A549 (cell line): Measurements from ENCODE around the gene CIAO2B. TPM values are rescaled to one million over a fixed set of nuclear protein-coding genes. Genes with fewer than 3 reads are reported as not detected.

Experiments used
- ATAC-seq, 2 experiments: fragments of 200-7000 bp in 1 of 2; fragments of >200 bp in 1 of 2; cut with Nextera tagmentation in 1 of 2; cut with Tn5 transposase in 1 of 2; 3 replicates each; pipeline versions ENCODE4 v1.8.0 to v1.9.1; 2018 to 2020; ENCODE audit warnings: mild to moderate bottlenecking in 1 of 2, moderate library complexity in 1 of 2
- CTCF ChIA-PET: fragments of 300-600 bp; sonication (Branson Sonifier 250); formaldehyde crosslinking; extraction: SDS; loops from one replicate; lab custom pipeline; 2021; ENCODE audit warnings: antibody characterized with exemption, inconsistent platforms; lab: Yijun Ruan, JAX
- POLR2A ChIA-PET: fragments of 350-600 bp; formaldehyde crosslinking; extraction: SDS; loops from one replicate; lab custom pipeline; 2021; ENCODE audit warnings: antibody characterized with exemption, inconsistent platforms; lab: Yijun Ruan, JAX
- DNase-seq, 2 experiments: peaks; one replicate each; pipeline versions ENCODE4 v3.0.0 to v3.0.0-alpha.2; 2011 to 2016; ENCODE audit warnings: low read depth in 1 of 2, low spot score in 1 of 2
- FAIRE-seq: peaks from 2 replicates; lab custom pipeline; 2011; peaks lifted over from hg19 to GRCh38; lab: Jason Lieb, UNC
- H3K27ac ChIP-seq, 2 experiments: fragments of >200 bp; sonication (Bioruptor Twin); formaldehyde crosslinking; 3 replicates each; pipeline ENCODE4 v1.5.1; 2016 to 2017
- H3K4me1 ChIP-seq: fragments of >200 bp; sonication (Bioruptor Twin); formaldehyde crosslinking; 3 replicates; pipeline ENCODE4 v1.6.1; 2016
- H3K4me2 ChIP-seq: fragments of >200 bp; sonication (Bioruptor Twin); formaldehyde crosslinking; 3 replicates; pipeline ENCODE4 v1.6.1; 2016
- H3K4me3 ChIP-seq: fragments of >200 bp; sonication (Bioruptor Twin); formaldehyde crosslinking; 3 replicates; pipeline ENCODE4 v1.5.1; 2016
- H3K9me3 ChIP-seq: fragments of >200 bp; sonication (Bioruptor Twin); formaldehyde crosslinking; 3 replicates; pipeline ENCODE4 v1.6.1; 2016
- CHD2 ChIP-seq: fragments of 150-350 bp; IDR thresholded peaks from 2 replicates; pipeline ENCODE4 v1.6.1; 2014; ENCODE audit warnings: low read length; ENCODE audit not compliant: partially characterized antibody
- EHF ChIP-seq: fragments of 250-450 bp; sonication (Bioruptor Pico); IDR thresholded peaks from 2 replicates; pipeline ENCODE4 v1.5.0; 2020; ENCODE audit warnings: mild to moderate bottlenecking
- ESRRA ChIP-seq: fragments of 150-350 bp; IDR thresholded peaks from 2 replicates; pipeline ENCODE4 v1.6.1; 2014; ENCODE audit warnings: mild to moderate bottlenecking, low read length, borderline replicate concordance
- FOSL2 ChIP-seq, 2 experiments: fragments of 450-650 bp in 1 of 2; fragments of >200 bp in 1 of 2; sonication (Bioruptor Twin) in 1 of 2; formaldehyde crosslinking; IDR thresholded peaks; 2 replicates each; pipeline versions ENCODE4 v1.5.0 to v1.6.1; 2016 to 2020; ENCODE audit warnings: mild to moderate bottlenecking in 1 of 2, moderate library complexity in 1 of 2
- FOXS1 ChIP-seq: fragments of 250-450 bp; sonication (Bioruptor Pico); IDR thresholded peaks from 2 replicates; pipeline ENCODE4 v1.5.0; 2020; ENCODE audit warnings: mild to moderate bottlenecking, moderate library complexity
- JUNB ChIP-seq: fragments of >200 bp; sonication (Bioruptor Twin); formaldehyde crosslinking; IDR thresholded peaks from 2 replicates; pipeline ENCODE4 v1.6.1; 2016
- KDM1A ChIP-seq: fragments of 200-600 bp; sonication (generic); IDR thresholded peaks from 2 replicates; pipeline ENCODE4 v1.6.1; 2016; ENCODE audit warnings: low read depth, mild to moderate bottlenecking
- POLR2A ChIP-seq: IDR thresholded peaks from 2 replicates; pipeline ENCODE4 v1.6.1; 2012; ENCODE audit warnings: mild to moderate bottlenecking, low read length
- RAD21 ChIP-seq, 2 experiments: fragments of >200 bp in 1 of 2; sonication (Bioruptor Twin) in 1 of 2; formaldehyde crosslinking in 1 of 2; IDR thresholded peaks in 1 of 2; conservative IDR thresholded peaks in 1 of 2; 2 replicates in 1 of 2; 3 replicates in 1 of 2; pipeline ENCODE4 v1.6.1; 2012 to 2018; ENCODE audit warnings: inconsistent platforms in 1 of 2
- RARB ChIP-seq: fragments of 250-450 bp; sonication (Bioruptor Pico); IDR thresholded peaks from 2 replicates; pipeline ENCODE4 v1.8.0; 2021; ENCODE audit warnings: mild to moderate bottlenecking, moderate library complexity
- RFX5 ChIP-seq: fragments of 450-650 bp; IDR thresholded peaks from 2 replicates; pipeline ENCODE4 v1.7.1; 2014; ENCODE audit warnings: antibody characterized with exemption, mild to moderate bottlenecking, moderate library complexity
- TFCP2L1 ChIP-seq: fragments of 250-450 bp; sonication (Bioruptor Pico); IDR thresholded peaks from 2 replicates; pipeline ENCODE4 v1.5.0; 2021; ENCODE audit warnings: mild to moderate bottlenecking
- ZC3H11A ChIP-seq: fragments of 450-650 bp; IDR thresholded peaks from 2 replicates; pipeline ENCODE4 v1.6.1; 2014; ENCODE audit warnings: antibody characterized with exemption, mild to moderate bottlenecking
- ZSCAN20 ChIP-seq: fragments of 250-450 bp; sonication (Bioruptor Pico); IDR thresholded peaks from 2 replicates; pipeline ENCODE4 v1.8.0; 2022; ENCODE audit warnings: mild to moderate bottlenecking, moderate library complexity
- WGBS: methylation state at CpG from one replicate; pipeline ENCODE4 v1.1.6; 2017; ENCODE audit errors: missing lambda C conversion rate; 5-methylcytosine and 5-hydroxymethylcytosine counted together
- polyA plus RNA-seq, 4 experiments: library from polyadenylated mRNA; depleted of rRNA in 3 of 4; stranded (reverse); fragments of >200 nt; fragmentation: RNase III in 1 of 4; extraction: RNeasy Plus Mini Kit Qiagen cat#74134 plus additional on column Dnase treatment in 1 of 4; gene quantifications; 2 replicates in 3 of 4; 3 replicates in 1 of 4; pipeline ENCODE4 v1.2.3, GENCODE V29; 2011 to 2017
- TF ChIP-seq, protein P1 (sequence below): fragments of 250-450 bp; sonication (Bioruptor Pico); IDR thresholded peaks from 2 replicates; pipeline ENCODE4 v1.5.0; 2021; ENCODE audit warnings: mild to moderate bottlenecking, moderate library complexity, borderline replicate concordance
- TF ChIP-seq, protein P2 (sequence below): fragments of >200 bp; sonication (Bioruptor Twin); formaldehyde crosslinking; IDR thresholded peaks from 2 replicates; pipeline ENCODE4 v1.6.1; 2016
- TF ChIP-seq, protein P3 (sequence below): fragments of 450-650 bp; IDR thresholded peaks from 2 replicates; pipeline ENCODE4 v1.6.1; 2014; ENCODE audit warnings: antibody characterized with exemption
- TF ChIP-seq, protein P4 (sequence below): IDR thresholded peaks from 2 replicates; pipeline ENCODE4 v1.6.1; 2012; ENCODE audit warnings: low read depth, borderline replicate concordance
- TF ChIP-seq, protein P5 (sequence below): fragments of 200-600 bp; sonication (generic); IDR thresholded peaks from 2 replicates; pipeline ENCODE4 v1.6.1; 2016; ENCODE audit warnings: antibody characterized with exemption, mild to moderate bottlenecking, moderate library complexity
- TF ChIP-seq, protein P6 (sequence below): IDR thresholded peaks from 2 replicates; pipeline ENCODE4 v1.6.1; 2012

CIAO2B gene
- polyA plus RNA-seq, 2 of the 4 experiments (the other 2 are of a cell fraction), result 134 to 140 TPM

DNA sequence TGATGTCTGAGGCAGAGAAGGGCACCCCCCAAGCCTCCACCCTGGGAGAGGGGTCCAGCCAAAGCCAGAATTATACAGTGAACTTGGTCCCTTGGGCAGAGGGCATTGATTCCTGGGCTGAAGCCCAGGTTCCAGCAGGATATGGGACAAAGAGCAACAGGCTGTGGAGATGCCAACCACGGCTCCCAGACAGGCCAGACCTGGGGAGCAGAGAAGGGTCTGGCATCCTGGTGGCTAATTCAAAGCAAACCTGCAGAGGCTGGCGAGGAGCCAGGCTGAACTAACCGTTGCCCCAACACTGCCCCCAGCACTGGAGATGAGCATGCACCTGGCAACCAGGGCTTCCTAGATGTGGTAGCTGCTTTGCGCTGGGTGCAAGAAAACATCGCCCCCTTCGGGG lies 29.8 kb upstream of the CIAO2B start (continued):
- TF ChIP-seq, protein P1, sequence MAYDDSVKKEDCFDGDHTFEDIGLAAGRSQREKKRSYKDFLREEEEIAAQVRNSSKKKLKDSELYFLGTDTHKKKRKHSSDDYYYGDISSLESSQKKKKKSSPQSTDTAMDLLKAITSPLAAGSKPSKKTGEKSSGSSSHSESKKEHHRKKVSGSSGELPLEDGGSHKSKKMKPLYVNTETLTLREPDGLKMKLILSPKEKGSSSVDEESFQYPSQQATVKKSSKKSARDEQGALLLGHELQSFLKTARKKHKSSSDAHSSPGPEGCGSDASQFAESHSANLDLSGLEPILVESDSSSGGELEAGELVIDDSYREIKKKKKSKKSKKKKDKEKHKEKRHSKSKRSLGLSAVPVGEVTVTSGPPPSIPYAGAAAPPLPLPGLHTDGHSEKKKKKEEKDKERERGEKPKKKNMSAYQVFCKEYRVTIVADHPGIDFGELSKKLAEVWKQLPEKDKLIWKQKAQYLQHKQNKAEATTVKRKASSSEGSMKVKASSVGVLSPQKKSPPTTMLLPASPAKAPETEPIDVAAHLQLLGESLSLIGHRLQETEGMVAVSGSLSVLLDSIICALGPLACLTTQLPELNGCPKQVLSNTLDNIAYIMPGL (CRISPR knock-in tag), result no peak
- TF ChIP-seq FOSL2 (IDR thresholded peaks at IDR 0.05) (no peak), FOSL2 (CRISPR knock-in tag; IDR thresholded peaks at IDR 0.05) (no peak), JUNB (no peak)
- TF ChIP-seq, all 56 proteins: peak for 0

DNA sequence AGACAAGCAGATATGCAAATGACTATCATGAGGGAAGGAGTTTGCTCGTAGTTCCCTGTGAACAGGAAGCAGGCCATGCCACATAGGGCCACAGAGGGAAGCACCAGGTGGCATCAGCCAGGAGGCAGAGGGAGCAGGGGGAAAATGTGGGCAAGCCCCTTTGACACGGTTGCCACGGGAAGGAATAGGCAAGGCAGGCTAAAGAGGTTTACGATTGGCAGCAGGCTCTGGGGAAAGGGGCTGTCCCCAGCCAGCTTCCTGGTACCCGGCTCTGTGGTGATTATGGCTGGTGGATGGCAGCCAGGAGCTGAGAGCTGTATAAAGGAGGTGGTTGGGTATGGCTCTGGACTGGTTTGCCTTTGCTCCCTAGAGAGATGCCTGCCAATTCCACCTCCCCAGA lies 27.7 kb upstream of the CIAO2B start:
- TF ChIP-seq, protein P2, sequence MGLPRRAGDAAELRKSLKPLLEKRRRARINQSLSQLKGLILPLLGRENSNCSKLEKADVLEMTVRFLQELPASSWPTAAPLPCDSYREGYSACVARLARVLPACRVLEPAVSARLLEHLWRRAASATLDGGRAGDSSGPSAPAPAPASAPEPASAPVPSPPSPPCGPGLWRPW, result no peak
- TF ChIP-seq, protein P3, sequence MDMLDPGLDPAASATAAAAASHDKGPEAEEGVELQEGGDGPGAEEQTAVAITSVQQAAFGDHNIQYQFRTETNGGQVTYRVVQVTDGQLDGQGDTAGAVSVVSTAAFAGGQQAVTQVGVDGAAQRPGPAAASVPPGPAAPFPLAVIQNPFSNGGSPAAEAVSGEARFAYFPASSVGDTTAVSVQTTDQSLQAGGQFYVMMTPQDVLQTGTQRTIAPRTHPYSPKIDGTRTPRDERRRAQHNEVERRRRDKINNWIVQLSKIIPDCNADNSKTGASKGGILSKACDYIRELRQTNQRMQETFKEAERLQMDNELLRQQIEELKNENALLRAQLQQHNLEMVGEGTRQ, result no peak
- TF ChIP-seq ESRRA (no peak), KDM1A (no peak), EHF (CRISPR knock-in tag) (no peak), ZC3H11A (no peak), POLR2A (no peak), RARB (CRISPR knock-in tag) (no peak), CHD2 (no peak), FOXS1 (no peak), RAD21 (conservative IDR thresholded peaks at IDR 0.05 in 1 of 2, IDR thresholded peaks at IDR 0.05 in 1 of 2) (no peak), FOSL2 (IDR thresholded peaks at IDR 0.05) (no peak), FOSL2 (CRISPR knock-in tag; IDR thresholded peaks at IDR 0.05) (no peak), RFX5 (no peak), TFCP2L1 (CRISPR knock-in tag) (no peak), ZSCAN20 (no peak)
- TF ChIP-seq, protein P4, sequence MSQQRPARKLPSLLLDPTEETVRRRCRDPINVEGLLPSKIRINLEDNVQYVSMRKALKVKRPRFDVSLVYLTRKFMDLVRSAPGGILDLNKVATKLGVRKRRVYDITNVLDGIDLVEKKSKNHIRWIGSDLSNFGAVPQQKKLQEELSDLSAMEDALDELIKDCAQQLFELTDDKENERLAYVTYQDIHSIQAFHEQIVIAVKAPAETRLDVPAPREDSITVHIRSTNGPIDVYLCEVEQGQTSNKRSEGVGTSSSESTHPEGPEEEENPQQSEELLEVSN, result no peak
- TF ChIP-seq, protein P5, sequence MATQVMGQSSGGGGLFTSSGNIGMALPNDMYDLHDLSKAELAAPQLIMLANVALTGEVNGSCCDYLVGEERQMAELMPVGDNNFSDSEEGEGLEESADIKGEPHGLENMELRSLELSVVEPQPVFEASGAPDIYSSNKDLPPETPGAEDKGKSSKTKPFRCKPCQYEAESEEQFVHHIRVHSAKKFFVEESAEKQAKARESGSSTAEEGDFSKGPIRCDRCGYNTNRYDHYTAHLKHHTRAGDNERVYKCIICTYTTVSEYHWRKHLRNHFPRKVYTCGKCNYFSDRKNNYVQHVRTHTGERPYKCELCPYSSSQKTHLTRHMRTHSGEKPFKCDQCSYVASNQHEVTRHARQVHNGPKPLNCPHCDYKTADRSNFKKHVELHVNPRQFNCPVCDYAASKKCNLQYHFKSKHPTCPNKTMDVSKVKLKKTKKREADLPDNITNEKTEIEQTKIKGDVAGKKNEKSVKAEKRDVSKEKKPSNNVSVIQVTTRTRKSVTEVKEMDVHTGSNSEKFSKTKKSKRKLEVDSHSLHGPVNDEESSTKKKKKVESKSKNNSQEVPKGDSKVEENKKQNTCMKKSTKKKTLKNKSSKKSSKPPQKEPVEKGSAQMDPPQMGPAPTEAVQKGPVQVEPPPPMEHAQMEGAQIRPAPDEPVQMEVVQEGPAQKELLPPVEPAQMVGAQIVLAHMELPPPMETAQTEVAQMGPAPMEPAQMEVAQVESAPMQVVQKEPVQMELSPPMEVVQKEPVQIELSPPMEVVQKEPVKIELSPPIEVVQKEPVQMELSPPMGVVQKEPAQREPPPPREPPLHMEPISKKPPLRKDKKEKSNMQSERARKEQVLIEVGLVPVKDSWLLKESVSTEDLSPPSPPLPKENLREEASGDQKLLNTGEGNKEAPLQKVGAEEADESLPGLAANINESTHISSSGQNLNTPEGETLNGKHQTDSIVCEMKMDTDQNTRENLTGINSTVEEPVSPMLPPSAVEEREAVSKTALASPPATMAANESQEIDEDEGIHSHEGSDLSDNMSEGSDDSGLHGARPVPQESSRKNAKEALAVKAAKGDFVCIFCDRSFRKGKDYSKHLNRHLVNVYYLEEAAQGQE, result no peak
- TF ChIP-seq, protein P6, sequence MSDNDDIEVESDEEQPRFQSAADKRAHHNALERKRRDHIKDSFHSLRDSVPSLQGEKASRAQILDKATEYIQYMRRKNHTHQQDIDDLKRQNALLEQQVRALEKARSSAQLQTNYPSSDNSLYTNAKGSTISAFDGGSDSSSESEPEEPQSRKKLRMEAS, result no peak
- no peaks in the 10 kb centered on the region for H3K9me3 ChIP-seq
- no peak for DNase-seq
- 83% methylated on average over 5 of the region's 5 CpGs for WGBS
- H3K4me3 ChIP-seq, result no peak overlapping the region
- POLR2A ChIA-PET, result interaction anchor here (0.5 kb wide), 1 partner anchor 928 kb away, joined by 6 read pairs; no protein-coding TSS in a partner anchor
- no peak for FAIRE-seq
- H3K27ac ChIP-seq, result no peak overlapping the region
- no peak for ATAC-seq
- CTCF ChIA-PET, result interaction anchor here (0.8 to 15.9 kb wide), 18 partner anchors 9 to 320 kb away, joined by 3 to 216 read pairs (median 6); no protein-coding TSS in a partner anchor
- peak overlapping the region; percentile 70 for H3K4me2 ChIP-seq
- no peaks in the 10 kb centered on the region for H3K4me1 ChIP-seq
